GM18502 (cell line): ENCODE data around the gene HIBADH.
"Not testable (repeated sequence)": the region's sequence is repeated elsewhere in the genome, so short reads cannot be mapped to it uniquely, and the experiment has no call there.

ENCODE experiments used
- ATAC-seq: cut with Tn5 transposase; IDR thresholded peaks from one replicate; pipeline ENCODE4 v1.9.1; 2021; ENCODE audit warnings: mild to moderate bottlenecking; ENCODE audit not compliant: unreplicated experiment, poor library complexity

Gene HIBADH

DNA sequence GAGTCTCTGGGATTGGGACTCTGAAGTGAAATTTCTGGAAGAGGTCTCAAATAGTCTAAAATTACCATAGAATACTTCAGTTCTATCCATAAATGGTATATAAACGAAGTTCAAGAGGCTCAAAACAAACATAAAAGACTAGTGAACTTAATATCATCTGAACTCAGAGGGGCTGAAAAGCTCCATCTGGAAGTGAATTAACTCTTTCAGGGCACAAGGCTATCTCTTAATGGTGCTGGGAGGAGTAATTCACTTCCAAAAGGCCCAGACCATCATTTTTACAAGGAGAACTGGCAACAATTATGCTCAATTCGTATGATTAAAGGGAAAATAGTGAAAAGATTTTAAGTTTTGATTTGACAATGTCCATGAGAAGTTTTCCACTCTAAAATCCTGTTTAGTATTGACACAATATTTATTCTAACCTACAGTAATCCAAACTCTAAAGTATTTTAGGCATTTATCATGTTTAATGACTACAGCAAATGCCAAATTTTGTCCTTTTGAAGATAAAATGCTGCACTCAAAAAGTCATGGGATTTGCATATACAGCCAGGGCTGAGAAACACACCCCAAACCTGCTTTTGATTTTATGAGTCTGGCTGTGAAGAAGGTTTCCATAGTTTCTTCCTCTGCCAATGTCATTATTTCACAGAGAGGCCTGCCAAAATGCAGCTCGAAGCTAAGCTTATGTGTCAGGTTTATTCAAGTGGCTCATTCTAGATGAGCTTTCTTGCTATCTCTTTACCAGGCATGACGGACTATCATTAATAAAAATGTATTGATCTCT is 143.9 kb downstream of the HIBADH start:
- no peak for ATAC-seq

DNA sequence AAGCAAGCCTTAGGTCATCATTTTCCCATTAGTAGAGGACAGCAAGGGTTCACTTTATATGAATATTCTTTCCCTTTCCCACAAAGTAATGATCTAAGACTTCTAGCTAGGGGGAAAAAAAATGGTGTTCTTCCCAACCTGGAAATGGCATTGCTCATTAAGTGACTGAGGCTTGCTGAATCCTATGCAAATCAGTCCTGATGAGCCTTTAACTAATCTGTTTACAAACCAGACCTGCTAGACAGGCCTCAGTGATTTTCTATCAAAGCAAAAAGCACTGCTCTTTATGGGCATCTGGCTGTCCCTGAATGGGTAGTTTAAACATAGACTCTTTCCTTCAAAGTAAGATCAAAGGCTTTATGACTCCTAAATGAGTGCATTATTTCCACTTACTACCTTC is 146.3 kb downstream of the HIBADH start:
- no peak for ATAC-seq

DNA sequence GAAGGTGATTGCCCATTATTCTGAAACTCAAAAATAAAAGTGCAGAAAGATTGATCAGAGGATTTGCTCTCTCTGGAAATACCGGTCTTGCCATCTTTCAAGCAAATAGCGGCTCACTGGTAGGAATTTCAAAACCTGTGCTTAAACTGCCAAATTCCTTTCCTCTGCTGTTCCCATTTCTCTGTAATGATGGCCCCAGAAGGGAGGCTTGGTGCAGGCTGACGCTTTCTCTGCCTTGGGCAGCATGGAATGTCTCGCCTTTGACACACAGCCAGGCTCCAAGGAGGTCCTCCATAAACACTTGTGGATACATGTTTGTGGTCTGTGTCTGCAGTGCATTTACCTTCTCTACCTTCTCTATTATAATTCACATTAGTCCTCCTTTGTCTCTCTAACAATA is 146.8 kb downstream of the HIBADH start:
- no peak for ATAC-seq

DNA sequence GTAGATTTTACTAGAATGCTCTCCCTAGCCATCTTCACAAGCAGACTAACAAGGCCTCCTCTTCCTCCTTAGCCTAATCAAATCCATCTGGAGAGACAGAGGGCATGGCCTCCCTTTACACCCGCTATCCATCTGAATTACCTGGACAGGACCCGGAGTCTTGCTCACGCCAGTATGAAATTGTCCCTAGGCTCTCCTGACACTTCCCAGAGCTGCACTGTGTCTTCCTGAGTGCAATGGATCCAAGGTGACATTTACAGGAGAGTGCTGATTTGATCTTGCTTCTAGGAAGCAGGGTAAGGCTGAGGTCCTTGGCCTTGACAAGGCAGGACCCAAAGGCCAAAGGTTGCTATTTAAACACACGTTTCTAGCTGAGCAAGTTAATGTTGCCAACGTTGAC is 147.8 kb downstream of the HIBADH start:
- no peak for ATAC-seq

DNA sequence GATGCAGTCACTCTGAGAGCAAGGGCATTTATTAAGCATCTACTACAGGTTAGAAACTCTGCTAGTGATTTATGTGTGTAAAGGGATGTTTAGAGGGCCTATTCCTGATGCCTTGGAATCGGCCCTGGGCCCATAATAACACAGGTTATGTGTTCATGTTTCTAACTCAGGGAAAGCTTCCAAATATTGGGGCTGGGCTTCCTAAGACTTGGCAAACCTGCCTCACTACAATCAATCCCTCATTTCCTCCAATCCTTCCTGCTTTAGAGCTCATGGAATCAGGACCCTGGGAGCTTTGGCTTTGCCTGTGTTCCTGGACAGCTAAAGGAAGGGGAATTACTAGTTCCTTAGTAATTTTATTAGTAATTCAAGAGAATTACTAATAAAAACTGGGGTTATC is 148.8 kb downstream of the HIBADH start:
- ATAC-seq: no peak

DNA sequence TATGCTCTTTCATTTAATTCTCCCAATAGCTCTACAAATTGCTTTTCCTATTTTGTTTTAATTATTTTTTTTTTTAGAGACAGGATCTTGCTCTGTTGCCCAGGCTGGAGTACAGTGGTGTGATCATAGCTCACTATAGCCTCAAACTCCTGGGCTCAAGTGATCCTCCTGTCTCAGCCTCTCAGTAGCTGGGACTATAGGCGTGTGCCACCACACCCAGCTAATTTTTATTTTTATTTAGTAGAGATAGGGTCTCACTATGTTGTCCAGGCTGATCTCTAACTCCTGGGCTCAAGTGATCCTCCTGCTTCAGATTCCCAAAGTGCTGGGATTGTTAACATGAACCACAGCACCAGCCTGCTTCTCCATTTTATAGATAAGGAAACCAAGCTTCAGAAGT is 151.3 kb downstream of the HIBADH start:
- ATAC-seq: not testable (repeated sequence)

GRCh38 chr7:27510541-27510940 is 152.1 kb downstream of the HIBADH start:
- ATAC-seq: no peak

- not testable (repeated sequence) for ATAC-seq
These were observed 160.8 kb downstream of the HIBADH start for GRCh38 chr7:27501879-27502278.

GRCh38 chr7:27501001-27501400 is 161.7 kb downstream of the HIBADH start:
- no peak for ATAC-seq

GRCh38 chr7:27492224-27492623 is 170.5 kb downstream of the HIBADH start:
- ATAC-seq: no peak

DNA sequence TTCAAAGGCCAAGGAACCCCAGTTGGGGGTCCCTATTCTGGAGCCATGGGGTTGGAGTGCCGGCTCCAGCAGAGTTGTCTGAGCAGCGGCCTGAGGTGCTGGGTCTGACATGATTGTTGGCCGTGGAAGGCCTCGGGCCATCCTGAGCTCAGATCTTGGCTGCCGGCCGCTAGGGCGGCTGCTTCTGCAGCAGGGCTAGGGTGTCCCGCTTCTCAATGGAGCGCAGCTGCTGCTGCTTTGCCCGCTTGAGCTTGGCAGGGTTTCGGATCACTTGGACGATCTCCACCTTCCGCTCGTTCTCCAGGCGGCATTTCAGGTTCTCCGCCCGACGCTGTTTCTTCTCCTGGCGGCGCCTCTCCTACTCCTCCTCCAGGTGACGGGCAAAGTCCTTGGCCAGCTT is 171.1 kb downstream of the HIBADH start:
- ATAC-seq: no peak

- no peak for ATAC-seq
These were observed 175.2 kb downstream of the HIBADH start for GRCh38 chr7:27487509-27487908.

- ATAC-seq: no peak
These were observed 178.2 kb downstream of the HIBADH start for GRCh38 chr7:27484451-27484850.

GRCh38 chr7:27482219-27482618 is 180.5 kb downstream of the HIBADH start:
- no peak for ATAC-seq

- no peak for ATAC-seq
These were observed 184.1 kb downstream of the HIBADH start for GRCh38 chr7:27478556-27478955.

- ATAC-seq: no peak
These were observed 184.6 kb downstream of the HIBADH start for GRCh38 chr7:27478084-27478483.

GRCh38 chr7:27476493-27476892 is 186.2 kb downstream of the HIBADH start:
- ATAC-seq: no peak
